ENCODE measurements around the gene PDE4A. TPM values are rescaled to one million over a fixed set of nuclear protein-coding genes. Genes with fewer than 3 reads are reported as not detected.

Gene PDE4A
- total and polyA plus RNA-seq, 2 of the 13 experiments (the other 11 are each of a cell fraction or from before 2014, with no cell fraction given): 1.1 to 4.1 TPM

GRCh38 chr19:10503002-10503789, 82.9 kb downstream of the PDE4A start, which contains the start of gene KEAP1 (continued):
- TF ChIP-seq ZBTB7A (CRISPR knock-in tag; IDR thresholded peaks at IDR 0.05) (peak; percentile 47; the same call in 1 of the 2 replicates), ZNF224 (CRISPR knock-in tag; IDR thresholded peaks at IDR 0.05) (no peak), ZNF709 (CRISPR knock-in tag; IDR thresholded peaks at IDR 0.05) (peak; percentile 36; the same call in 1 of the 2 replicates), ZNF557 (CRISPR knock-in tag; IDR thresholded peaks at IDR 0.05) (no peak; the same call in 1 of the 2 replicates), ZNF205 (CRISPR knock-in tag; IDR thresholded peaks at IDR 0.05) (no peak; the same call in 1 of the 2 replicates), ZFP36L1 (CRISPR knock-in tag; IDR thresholded peaks at IDR 0.05) (no peak), LCORL (IDR thresholded peaks at IDR 0.05) (no peak), LCORL (CRISPR knock-in tag; IDR thresholded peaks at IDR 0.05) (peak; percentile 64; the same call in 1 of the 2 replicates), RBAK (CRISPR knock-in tag; IDR thresholded peaks at IDR 0.05) (no peak), NFE2L1 (CRISPR knock-in tag; IDR thresholded peaks at IDR 0.05; ENCODE audit: borderline replicate concordance) (no peak), MEIS1 (CRISPR knock-in tag; IDR thresholded peaks at IDR 0.05; ENCODE audit: borderline replicate concordance) (0 out of 2 replicates have a peak, but pooled peaks have one; percentile 17), NFIC (IDR thresholded peaks at IDR 0.05; ENCODE audit: low read length) (no peak), BCL6 (CRISPR knock-in tag; IDR thresholded peaks at IDR 0.05) (no peak), ESRRA (CRISPR knock-in tag; IDR thresholded peaks at IDR 0.05; ENCODE audit: low read depth) (no peak), ZNF792 (CRISPR knock-in tag; IDR thresholded peaks at IDR 0.05) (0 out of 2 replicates have a peak, but pooled peaks have one; percentile 44), ZBTB33 (CRISPR knock-in tag; IDR thresholded peaks at IDR 0.05) (no peak), SAFB2 (CRISPR knock-in tag; IDR thresholded peaks at IDR 0.05; ENCODE audit: borderline replicate concordance, low read depth) (no peak), ATRX (CRISPR knock-in tag; IDR thresholded peaks at IDR 0.05; ENCODE audit: borderline replicate concordance) (no peak), TRIM22 (IDR thresholded peaks at IDR 0.05) (no peak), NRL (CRISPR knock-in tag; IDR thresholded peaks at IDR 0.05; ENCODE audit: borderline replicate concordance) (no peak; the same call in 1 of the 2 replicates), ZNF121 (CRISPR knock-in tag; IDR thresholded peaks at IDR 0.05) (no peak), ZNF574 (CRISPR knock-in tag; IDR thresholded peaks at IDR 0.05) (no peak; the same call in 1 of the 2 replicates), ZNF766 (CRISPR knock-in tag; IDR thresholded peaks at IDR 0.05; ENCODE audit: borderline replicate concordance) (peak; percentile 49; the same call in 1 of the 2 replicates), ZNF446 (CRISPR knock-in tag; IDR thresholded peaks at IDR 0.05) (peak; percentile 16)
